ENCODE measurements around the gene ZSCAN31.
"Not testable (repeated sequence)": the region's sequence is repeated elsewhere in the genome, so short reads cannot be mapped to it uniquely, and the experiment has no call there.

Gene ZSCAN31

GRCh38 chr6:28335564-28336283, at the start of gene ZSCAN31:
ZSCAN31 (minus strand) TSS chr6:28336148; CDS start chr6:28329683, 6,465 bp downstream.
- no peak for DNase-seq

GRCh38 chr6:28384143-28384533, 48.2 kb upstream of the ZSCAN31 start:
- DNase-seq: no peak

GRCh38 chr6:28383235-28384142, 47.5 kb upstream of the ZSCAN31 start:
- peak; percentile 69 for DNase-seq

GRCh38 chr6:28380381-28380780, 44.4 kb upstream of the ZSCAN31 start:
- DNase-seq: no peak

- DNase-seq: no peak
These were observed 42.7 kb upstream of the ZSCAN31 start for GRCh38 chr6:28378644-28379043.

- DNase-seq: no peak
These were observed 41.9 kb upstream of the ZSCAN31 start for GRCh38 chr6:28377879-28378278.

- DNase-seq: no peak
These were observed 38.0 kb upstream of the ZSCAN31 start for GRCh38 chr6:28373925-28374324.

- DNase-seq: no peak
These were observed 35.9 kb upstream of the ZSCAN31 start for GRCh38 chr6:28371706-28372451.

GRCh38 chr6:28371280-28371679, 35.3 kb upstream of the ZSCAN31 start:
- DNase-seq: no peak

- DNase-seq: no peak
These were observed 34.5 kb upstream of the ZSCAN31 start for GRCh38 chr6:28370440-28370839.

- DNase-seq: no peak
These were observed 33.5 kb upstream of the ZSCAN31 start for GRCh38 chr6:28369463-28369862.

GRCh38 chr6:28368522-28368921, 32.6 kb upstream of the ZSCAN31 start:
- DNase-seq: no peak

- not testable (repeated sequence) for DNase-seq
These were observed 29.6 kb upstream of the ZSCAN31 start for GRCh38 chr6:28365590-28365989.

GRCh38 chr6:28360961-28361360, 25.0 kb upstream of the ZSCAN31 start:
- DNase-seq: no peak

- DNase-seq: not testable (repeated sequence)
These were observed 23.6 kb upstream of the ZSCAN31 start for GRCh38 chr6:28359562-28359961.

- no peak for DNase-seq
These were observed 21.1 kb upstream of the ZSCAN31 start for GRCh38 chr6:28357036-28357435.

- DNase-seq: no peak
These were observed 20.7 kb upstream of the ZSCAN31 start for GRCh38 chr6:28356666-28357020.

GRCh38 chr6:28355743-28356665, 20.1 kb upstream of the ZSCAN31 start:
- peak; percentile 73 for DNase-seq

- DNase-seq: no peak
These were observed 19.0 kb upstream of the ZSCAN31 start for GRCh38 chr6:28354688-28355554.

GRCh38 chr6:28353981-28354676, 18.2 kb upstream of the ZSCAN31 start:
- peak; percentile 40 for DNase-seq

- DNase-seq: no peak
These were observed 17.4 kb upstream of the ZSCAN31 start for GRCh38 chr6:28353356-28353755.
